Kidney tubule cell (primary cell): ENCODE data around the gene RAPGEF3.
A peak's percentile ranks its signal among the peaks of the same experiment; 100 is the strongest.

Experiments used
- DNase-seq: peaks from one replicate; pipeline ENCODE4 v3.0.0-alpha.2; 2018; ENCODE audit warnings: low spot score

The RAPGEF3 gene

GRCh38 chr12:47718531-47718930 is 40.1 kb downstream of the RAPGEF3 start:
- DNase-seq, result no peak

GRCh38 chr12:47717443-47718193 is 41.1 kb downstream of the RAPGEF3 start:
- peak; percentile 68 for DNase-seq

- DNase-seq, result no peak
Observed at GRCh38 chr12:47717046-47717442, 41.6 kb downstream of the RAPGEF3 start.

GRCh38 chr12:47715877-47716548 is 42.7 kb downstream of the RAPGEF3 start:
- DNase-seq, result no peak

- DNase-seq, result peak; percentile 75
Observed at GRCh38 chr12:47715393-47715876, 43.2 kb downstream of the RAPGEF3 start.

- no peak for DNase-seq
Observed at GRCh38 chr12:47714826-47715386, 43.8 kb downstream of the RAPGEF3 start.

- DNase-seq, result no peak
Observed at GRCh38 chr12:47712171-47712570, 46.5 kb downstream of the RAPGEF3 start.

GRCh38 chr12:47711448-47711847 is 47.2 kb downstream of the RAPGEF3 start:
- no peak for DNase-seq

- no peak for DNase-seq
Observed at GRCh38 chr12:47710278-47710677, 48.4 kb downstream of the RAPGEF3 start.

GRCh38 chr12:47709671-47710070 is 49.0 kb downstream of the RAPGEF3 start:
- no peak for DNase-seq

- DNase-seq, result no peak
Observed at GRCh38 chr12:47709237-47709636, 49.4 kb downstream of the RAPGEF3 start.

GRCh38 chr12:47707905-47708543 is 50.7 kb downstream of the RAPGEF3 start:
- DNase-seq, result no peak

- no peak for DNase-seq
Observed at GRCh38 chr12:47707355-47707754, 51.3 kb downstream of the RAPGEF3 start.

GRCh38 chr12:47705566-47706425 is 52.9 kb downstream of the RAPGEF3 start, which contains the start of gene RPAP3:
Gene RPAP3, minus strand, starts transcription at chr12:47706030. Its CDS starts 3,190 bp downstream, at chr12:47702840.
- DNase-seq, result peak; percentile 94

- DNase-seq, result no peak
Observed at GRCh38 chr12:47705229-47705565, 53.5 kb downstream of the RAPGEF3 start.

- no peak for DNase-seq
Observed at GRCh38 chr12:47704719-47705118, 54.0 kb downstream of the RAPGEF3 start.

- DNase-seq, result no peak
Observed at GRCh38 chr12:47700263-47700662, 58.4 kb downstream of the RAPGEF3 start.

GRCh38 chr12:47698631-47699030 is 60.0 kb downstream of the RAPGEF3 start:
- DNase-seq, result no peak

GRCh38 chr12:47698055-47698454 is 60.6 kb downstream of the RAPGEF3 start:
- DNase-seq, result no peak

- DNase-seq, result no peak
Observed at GRCh38 chr12:47689215-47689614, 69.5 kb downstream of the RAPGEF3 start.

GRCh38 chr12:47687636-47688035 is 71.0 kb downstream of the RAPGEF3 start:
- no peak for DNase-seq
